GM18858 (cell line): ENCODE measurements around the gene MEX3D.
"Not testable (repeated sequence)": the region's sequence is repeated elsewhere in the genome, so short reads cannot be mapped to it uniquely, and the experiment has no call there.

Experiments used
- ATAC-seq: cut with Tn5 transposase; IDR thresholded peaks from one replicate; pipeline ENCODE4 v1.9.1; 2021; ENCODE audit not compliant: unreplicated experiment

MEX3D gene

GRCh38 chr19:1522061-1522460 is 46.1 kb downstream of the MEX3D start:
- no peak for ATAC-seq

- ATAC-seq = no peak
Observed at GRCh38 chr19:1521636-1522035, 46.5 kb downstream of the MEX3D start.

GRCh38 chr19:1520203-1520780 is 47.8 kb downstream of the MEX3D start:
- ATAC-seq = no peak

- ATAC-seq = not testable (repeated sequence)
Observed at GRCh38 chr19:1519802-1520201, 48.3 kb downstream of the MEX3D start.

- ATAC-seq = no peak
Observed at GRCh38 chr19:1518471-1518870, 49.7 kb downstream of the MEX3D start.

GRCh38 chr19:1516395-1516753 is 51.8 kb downstream of the MEX3D start:
- no peak for ATAC-seq

GRCh38 chr19:1514986-1515721 is 53.0 kb downstream of the MEX3D start:
- ATAC-seq = no peak

- no peak for ATAC-seq
Observed at GRCh38 chr19:1514295-1514661, 53.8 kb downstream of the MEX3D start.

- no peak for ATAC-seq
Observed at GRCh38 chr19:1513499-1514294, 54.4 kb downstream of the MEX3D start.

- no peak for ATAC-seq
Observed at GRCh38 chr19:1512671-1513498, 55.2 kb downstream of the MEX3D start, which contains the start of gene ADAMTSL5. ADAMTSL5 (minus strand) TSS chr19:1513019; CDS start chr19:1510943, 2,076 bp downstream.

- no peak for ATAC-seq
Observed at GRCh38 chr19:1511318-1512317, 56.5 kb downstream of the MEX3D start.

- no peak for ATAC-seq
Observed at GRCh38 chr19:1510807-1511206, 57.3 kb downstream of the MEX3D start.

GRCh38 chr19:1510442-1510806 is 57.7 kb downstream of the MEX3D start:
- no peak for ATAC-seq

GRCh38 chr19:1509602-1510441 is 58.3 kb downstream of the MEX3D start:
- ATAC-seq = no peak

GRCh38 chr19:1508507-1508856 is 59.6 kb downstream of the MEX3D start:
- no peak for ATAC-seq

- no peak for ATAC-seq
Observed at GRCh38 chr19:1507763-1508506, 60.2 kb downstream of the MEX3D start.

GRCh38 chr19:1507192-1507660 is 60.9 kb downstream of the MEX3D start:
- no peak for ATAC-seq
